H9 (cell line): ENCODE data around the gene CDH23. TPM values are rescaled to one million over a fixed set of nuclear protein-coding genes. Genes with fewer than 3 reads are reported as not detected.

Experiments used
- DNase-seq: peaks from one replicate; pipeline ENCODE4 v3.0.0-alpha.2; 2017
- H2AFZ ChIP-seq: one replicate; pipeline ENCODE4 v1.6.1; 2013; ENCODE audit warnings: mild to moderate bottlenecking, low read length, control low read depth, moderate library complexity
- H2AK5ac ChIP-seq: 2 replicates; pipeline ENCODE4 v1.6.1; 2013; ENCODE audit warnings: low read length, control low read depth, mixed read lengths; ENCODE audit not compliant: insufficient read length
- H2BK120ac ChIP-seq: one replicate; pipeline ENCODE4 v1.6.1; 2013; ENCODE audit warnings: low read depth, mild to moderate bottlenecking, low read length, control low read depth, inconsistent platforms; ENCODE audit not compliant: poor library complexity, severe bottlenecking
- H2BK12ac ChIP-seq: 2 replicates; pipeline ENCODE4 v1.6.1; 2013; ENCODE audit warnings: low read length, control low read depth, mixed read lengths, low read depth; ENCODE audit not compliant: insufficient read length
- H2BK15ac ChIP-seq: 2 replicates; pipeline ENCODE4 v1.6.1; 2013; ENCODE audit warnings: low read depth, low read length, control low read depth
- H2BK20ac ChIP-seq: one replicate; pipeline ENCODE4 v1.6.1; 2013; ENCODE audit warnings: low read depth, mild to moderate bottlenecking, low read length, control low read depth, inconsistent platforms; ENCODE audit not compliant: poor library complexity, severe bottlenecking
- H2BK5ac ChIP-seq: 2 replicates; pipeline ENCODE4 v1.6.1; 2013; ENCODE audit warnings: low read length, control low read depth, mixed read lengths; ENCODE audit not compliant: insufficient read length
- H3K14ac ChIP-seq: 2 replicates; pipeline ENCODE4 v1.6.1; 2013; ENCODE audit warnings: low read length, control low read depth; ENCODE audit not compliant: insufficient read depth
- H3K18ac ChIP-seq: 2 replicates; pipeline ENCODE4 v1.6.1; 2013; ENCODE audit warnings: low read depth, mild to moderate bottlenecking, mixed read lengths, low read length, control low read depth; ENCODE audit not compliant: insufficient read length
- H3K23ac ChIP-seq: 2 replicates; pipeline ENCODE4 v1.6.1; 2013; ENCODE audit warnings: low read length, control low read depth, mixed read lengths, low read depth; ENCODE audit not compliant: insufficient read length
- H3K23me2 ChIP-seq: 2 replicates; pipeline ENCODE4 v1.6.1; 2013; ENCODE audit warnings: low read depth, mild to moderate bottlenecking, mixed read lengths, low read length, control low read depth; ENCODE audit not compliant: insufficient read length, poor library complexity, severe bottlenecking
- H3K27ac ChIP-seq: 2 replicates; pipeline ENCODE4 v1.5.1; 2013; ENCODE audit warnings: low read length, control low read depth, mixed read lengths, low read depth; ENCODE audit not compliant: insufficient read length
- H3K27me3 ChIP-seq: 2 replicates; pipeline ENCODE4 v1.6.1; 2013; ENCODE audit warnings: low read length, control low read depth, inconsistent platforms; ENCODE audit not compliant: insufficient read depth
- H3K4ac ChIP-seq: 2 replicates; pipeline ENCODE4 v1.6.1; 2013; ENCODE audit warnings: low read depth, mild to moderate bottlenecking, control low read depth, inconsistent platforms, low read length, moderate library complexity
- H3K4me1 ChIP-seq: 2 replicates; pipeline ENCODE4 v1.6.1; 2013; ENCODE audit warnings: low read length, control low read depth, inconsistent platforms; ENCODE audit not compliant: insufficient read depth
- H3K4me2 ChIP-seq: 2 replicates; pipeline ENCODE4 v1.6.1; 2013; ENCODE audit warnings: low read length, control low read depth, mixed read lengths; ENCODE audit not compliant: insufficient read length, insufficient read depth
- H3K56ac ChIP-seq: 2 replicates; pipeline ENCODE4 v1.6.1; 2013; ENCODE audit warnings: low read depth, mild to moderate bottlenecking, mixed read lengths, low read length, control low read depth; ENCODE audit not compliant: insufficient read length
- H3K79me1 ChIP-seq: 2 replicates; pipeline ENCODE4 v1.6.1; 2013; ENCODE audit warnings: low read depth, mild to moderate bottlenecking, moderate library complexity, low read length, control low read depth, inconsistent platforms; ENCODE audit not compliant: insufficient read depth, poor library complexity, severe bottlenecking
- H3K79me2 ChIP-seq: 2 replicates; pipeline ENCODE4 v1.6.1; 2013; ENCODE audit warnings: low read length, control low read depth, inconsistent platforms; ENCODE audit not compliant: insufficient read depth
- H3K9ac ChIP-seq: 2 replicates; pipeline ENCODE4 v1.6.1; 2013; ENCODE audit warnings: low read length, control low read depth, mixed read lengths; ENCODE audit not compliant: insufficient read length; ENCODE audit errors: extremely low read depth
- H3K9me3 ChIP-seq: one replicate; pipeline ENCODE4 v1.6.1; 2013; ENCODE audit warnings: low read depth, low read length, inconsistent platforms; ENCODE audit not compliant: control insufficient read depth
- H3T11ph ChIP-seq: one replicate; pipeline ENCODE4 v1.6.1; 2013; ENCODE audit warnings: mild to moderate bottlenecking, low read length, control low read depth, inconsistent platforms
- H4K20me1 ChIP-seq: one replicate; pipeline ENCODE4 v1.6.1; 2013; ENCODE audit not compliant: control insufficient read depth, insufficient read length, insufficient read depth
- H4K5ac ChIP-seq: 2 replicates; pipeline ENCODE4 v1.6.1; 2013; ENCODE audit warnings: low read depth, mild to moderate bottlenecking, mixed read lengths, low read length, control low read depth; ENCODE audit not compliant: insufficient read length
- H4K8ac ChIP-seq: replicated peaks from 2 replicates; pipeline ENCODE4 v1.6.1; 2013; ENCODE audit warnings: low read length, control low read depth, mixed read lengths, low read depth; ENCODE audit not compliant: insufficient read length
- H4K91ac ChIP-seq: 2 replicates; pipeline ENCODE4 v1.6.1; 2013; ENCODE audit warnings: low read depth, mild to moderate bottlenecking, moderate library complexity, mixed read lengths, low read length, control low read depth; ENCODE audit not compliant: insufficient read length
- H3K27ac Mint-ChIP-seq, 3 experiments: 2 replicates in 2 of 3; 3 replicates in 1 of 3; pipeline ENCODE4 v1.8.0; 2020 to 2021; ENCODE audit warnings: mixed read lengths in 3 of 3, mild to moderate bottlenecking in 1 of 3, moderate library complexity in 1 of 3
- H3K27me3 Mint-ChIP-seq: 2 replicates; pipeline ENCODE4 v1.8.0; 2021; ENCODE audit warnings: low read depth, mild to moderate bottlenecking, moderate library complexity, mixed read lengths
- H3K36me3 Mint-ChIP-seq, 3 experiments: 2 replicates in 2 of 3; 3 replicates in 1 of 3; pipeline ENCODE4 v1.8.0; 2020 to 2021; ENCODE audit warnings: low read depth in 3 of 3, mixed read lengths in 3 of 3; ENCODE audit not compliant: insufficient read depth in 1 of 3
- H3K4me1 Mint-ChIP-seq, 2 experiments: 2 replicates each; pipeline ENCODE4 v1.8.0; 2020; ENCODE audit warnings: mixed read lengths in 2 of 2
- H3K4me3 Mint-ChIP-seq, 2 experiments: 2 replicates in 1 of 2; 3 replicates in 1 of 2; pipeline ENCODE4 v1.8.0; 2020 to 2021; ENCODE audit warnings: mild to moderate bottlenecking in 2 of 2, mixed read lengths in 2 of 2, moderate library complexity in 1 of 2
- H3K9me3 Mint-ChIP-seq, 2 experiments: 2 replicates in 1 of 2; 3 replicates in 1 of 2; pipeline ENCODE4 v1.8.0; 2020; ENCODE audit warnings: mild to moderate bottlenecking in 2 of 2, mixed read lengths in 2 of 2, moderate library complexity in 1 of 2
- WGBS: extraction: QIAGEN DNeasy Blood & Tissue Kit; methylation state at CpG from one replicate; pipeline ENCODE4 v1.1.7; 2013; ENCODE audit warnings: missing lambda C conversion rate, low lambda C conversion rate, mixed read lengths; ENCODE audit not compliant: insufficient read length; ENCODE audit errors: extremely low coverage; 5-methylcytosine and 5-hydroxymethylcytosine counted together
- total RNA-seq: library from RNA; stranded (reverse); gene quantifications from 2 replicates; pipeline ENCODE4 v1.2.1, GENCODE V29; 2021
- TF ChIP-seq, protein P1 (sequence below): fragments of 200-600 bp; sonication (generic); conservative IDR thresholded peaks from 3 replicates; pipeline ENCODE4 v1.8.0; 2021; ENCODE audit warnings: antibody characterized with exemption, mild to moderate bottlenecking

CDH23 gene
- total RNA-seq, 1 experiment from 2014 or later: 2.1 TPM

DNA sequence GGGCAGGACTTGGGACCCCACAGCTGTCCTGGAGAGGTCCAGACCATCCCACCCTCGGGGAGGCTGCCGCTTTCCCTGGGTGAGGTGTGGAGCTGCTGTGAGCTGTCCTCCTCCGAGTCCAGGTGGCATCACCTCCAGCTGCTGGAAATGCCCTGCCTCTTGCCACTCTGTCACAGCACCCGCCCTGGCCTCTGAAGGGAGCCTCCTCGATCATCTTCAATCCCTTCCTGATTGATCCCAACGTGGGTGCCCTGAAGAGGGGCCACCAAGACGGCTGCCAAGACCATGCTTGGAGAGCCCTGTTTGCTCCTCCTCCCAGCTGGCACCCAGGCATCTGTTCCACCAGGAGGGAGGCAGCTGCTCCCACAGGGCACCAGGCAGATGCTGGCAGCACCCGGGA, 318.3 kb downstream of the CDH23 start:
- H3K4ac ChIP-seq: no peak overlapping the region
- DNase-seq: no peak
- no peak overlapping the region for H3K9ac ChIP-seq
- Mint-ChIP-seq H3K9me3 (no peaks in the 10 kb centered on the region), H3K4me3 (no peak overlapping the region), H3K36me3 (no peaks in the 10 kb centered on the region; a peak in 1 of 7 replicates), H3K27me3 (peaks cover 2% of the 10 kb centered on the region; the same call in 1 of the 2 replicates), H3K4me1 (peaks cover 11 to 28% of the 10 kb centered on the region in 2 experiments), H3K27ac (no peak overlapping the region)
- no peak overlapping the region for H2BK20ac ChIP-seq
- no CpG with 5 or more reads among the region's 8 CpGs for WGBS
- no peaks in the 10 kb centered on the region for H3K9me3 ChIP-seq
- no peak overlapping the region for H3K27ac ChIP-seq
- no peak overlapping the region for H3K4me2 ChIP-seq
- H3T11ph ChIP-seq: no peak overlapping the region
- no peaks in the 10 kb centered on the region for H3K4me1 ChIP-seq
- no peaks in the 10 kb centered on the region for H3K27me3 ChIP-seq
- H4K20me1 ChIP-seq: no peaks in the 10 kb centered on the region
- no peak overlapping the region for H3K14ac ChIP-seq
- no peaks in the 10 kb centered on the region for H3K79me1 ChIP-seq
- H4K91ac ChIP-seq: no peak overlapping the region
- TF ChIP-seq, protein P1, sequence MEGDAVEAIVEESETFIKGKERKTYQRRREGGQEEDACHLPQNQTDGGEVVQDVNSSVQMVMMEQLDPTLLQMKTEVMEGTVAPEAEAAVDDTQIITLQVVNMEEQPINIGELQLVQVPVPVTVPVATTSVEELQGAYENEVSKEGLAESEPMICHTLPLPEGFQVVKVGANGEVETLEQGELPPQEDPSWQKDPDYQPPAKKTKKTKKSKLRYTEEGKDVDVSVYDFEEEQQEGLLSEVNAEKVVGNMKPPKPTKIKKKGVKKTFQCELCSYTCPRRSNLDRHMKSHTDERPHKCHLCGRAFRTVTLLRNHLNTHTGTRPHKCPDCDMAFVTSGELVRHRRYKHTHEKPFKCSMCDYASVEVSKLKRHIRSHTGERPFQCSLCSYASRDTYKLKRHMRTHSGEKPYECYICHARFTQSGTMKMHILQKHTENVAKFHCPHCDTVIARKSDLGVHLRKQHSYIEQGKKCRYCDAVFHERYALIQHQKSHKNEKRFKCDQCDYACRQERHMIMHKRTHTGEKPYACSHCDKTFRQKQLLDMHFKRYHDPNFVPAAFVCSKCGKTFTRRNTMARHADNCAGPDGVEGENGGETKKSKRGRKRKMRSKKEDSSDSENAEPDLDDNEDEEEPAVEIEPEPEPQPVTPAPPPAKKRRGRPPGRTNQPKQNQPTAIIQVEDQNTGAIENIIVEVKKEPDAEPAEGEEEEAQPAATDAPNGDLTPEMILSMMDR: no peak
- no peak overlapping the region for H2BK15ac ChIP-seq
- H2AFZ ChIP-seq: no peak overlapping the region
- no peak overlapping the region for H2BK5ac ChIP-seq
- no peak overlapping the region for H4K5ac ChIP-seq
- H3K23me2 ChIP-seq: no peaks in the 10 kb centered on the region
- no peak overlapping the region for H2BK12ac ChIP-seq
- H3K23ac ChIP-seq: no peak overlapping the region
- no peak overlapping the region for H3K56ac ChIP-seq
- H3K79me2 ChIP-seq: no peaks in the 10 kb centered on the region
- H4K8ac ChIP-seq: no peak overlapping the region
- H2AK5ac ChIP-seq: no peak overlapping the region
- H3K18ac ChIP-seq: no peak overlapping the region
- no peak overlapping the region for H2BK120ac ChIP-seq
